Esophagus muscularis mucosa (tissue), 4 donors: ENCODE data around the gene CEBPZ. TPM values are rescaled to one million over a fixed set of nuclear protein-coding genes. Genes with fewer than 3 reads are reported as not detected.

Experiments used
- DNase-seq: peaks from one replicate; pipeline ENCODE4 v3.0.0-alpha.2; 2017; ENCODE audit errors: extremely low spot score
- H3K27ac ChIP-seq, 4 donors: fragments of 200-600 bp; sonication (generic); replicated peaks in 1 of 4; 1 replicate in 3 of 4; 2 replicates in 1 of 4; pipeline ENCODE4 v1.5.1; 2016 to 2019; ENCODE audit warnings: mild to moderate bottlenecking in 1 of 4
- H3K27me3 ChIP-seq, 4 donors: fragments of 200-600 bp; sonication (generic); one replicate each; pipeline versions ENCODE4 v1.5.1 to v1.6.0; 2016 to 2019
- H3K36me3 ChIP-seq, 4 donors: fragments of 200-600 bp; sonication (generic); one replicate each; pipeline ENCODE4 v1.5.1; 2016 to 2019
- H3K4me1 ChIP-seq, 4 donors: fragments of 200-600 bp; sonication (generic); one replicate each; pipeline ENCODE4 v1.5.1; 2016 to 2019
- H3K4me3 ChIP-seq, 4 donors: fragments of 200-600 bp; sonication (generic); 1 replicate in 2 of 4; 2 replicates in 2 of 4; pipeline ENCODE4 v1.5.1; 2016 to 2019; ENCODE audit warnings: mild to moderate bottlenecking in 4 of 4, moderate library complexity in 1 of 4
- H3K9me3 ChIP-seq, 4 donors: fragments of 200-600 bp; sonication (generic); 1 replicate in 3 of 4; 2 replicates in 1 of 4; pipeline ENCODE4 v1.5.1; 2016 to 2019
- EP300 ChIP-seq: sonication (generic); formaldehyde crosslinking; IDR thresholded peaks from one replicate; pipeline ENCODE4 v1.6.1; 2017; ENCODE audit warnings: antibody characterized with exemption
- POLR2A ChIP-seq: fragments of 450-650 bp; IDR thresholded peaks from one replicate; pipeline ENCODE4 v1.6.1; 2017; ENCODE audit warnings: antibody characterized with exemption, moderate library complexity, mild to moderate bottlenecking, low read depth
- POLR2AphosphoS5 ChIP-seq, 2 donors: sonication (generic); formaldehyde crosslinking; IDR thresholded peaks; one replicate each; pipeline ENCODE4 v1.6.1; 2017; ENCODE audit warnings: antibody characterized with exemption in 2 of 2
- WGBS: methylation state at CpG from one replicate; pipeline ENCODE4 v1.1.5; 2018; 5-methylcytosine and 5-hydroxymethylcytosine counted together
- intact Hi-C: fragments of 100-400 bp; cut with DNase I; formaldehyde crosslinking; loops from one replicate; pipeline ENCODE4 v1.15.1; 2023
- total RNA-seq, 4 donors: library from RNA; depleted of rRNA; stranded (reverse); fragments of >200 nt; gene quantifications; one replicate each; pipeline versions ENCODE4 v1.1.0 to v1.2.1, GENCODE V29; 2016
- TF ChIP-seq, protein P1 (sequence below), 3 experiments: fragments of 200-600 bp in 2 of 3; fragments of 450-650 bp in 1 of 3; sonication (generic) in 2 of 3; IDR thresholded peaks; one replicate each; pipeline ENCODE4 v1.5.1; 2017 to 2019; ENCODE audit warnings: antibody characterized with exemption in 3 of 3, mild to moderate bottlenecking in 2 of 3, moderate library complexity in 1 of 3

CEBPZ gene
- total RNA-seq, 4 donors from 2014 or later = 22.4 to 34.5 (median 30.0) TPM

DNA sequence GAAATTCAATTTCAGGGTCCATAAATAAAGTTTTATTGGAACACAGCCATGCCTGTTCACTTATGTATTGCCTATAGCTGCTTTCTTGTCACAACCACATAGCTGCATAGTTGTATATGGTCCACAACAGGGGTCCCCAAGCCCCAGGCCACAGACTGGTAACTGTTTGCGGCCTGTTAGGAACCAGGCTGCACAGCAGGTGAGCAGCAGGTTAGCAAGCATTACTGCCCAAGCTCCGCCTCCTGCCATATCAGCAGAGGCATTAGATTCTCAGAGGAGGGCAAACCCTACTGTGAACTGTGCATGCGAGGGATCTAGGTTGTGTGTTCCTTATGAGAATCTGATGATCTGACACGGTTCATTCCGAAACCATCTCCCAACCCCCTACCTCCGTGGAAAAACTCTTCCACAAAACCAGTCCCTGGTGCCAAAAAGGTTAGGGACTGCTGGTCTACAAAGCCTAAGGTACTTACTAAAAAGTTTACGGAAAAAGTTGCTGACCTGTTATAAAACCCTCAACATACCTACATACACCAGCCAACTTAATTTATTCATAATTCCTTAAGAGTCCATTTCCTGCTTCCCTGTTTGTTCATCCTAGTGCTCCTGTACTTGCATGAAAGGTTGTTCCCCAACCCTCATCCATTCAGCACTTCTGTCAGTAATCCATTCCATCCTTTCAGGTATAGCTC is 40.1 kb upstream of the CEBPZ start:
- 84% methylated on average over 7 of the region's 7 CpGs for WGBS
- Histone ChIP-seq H3K27ac (no peak overlapping the region), H3K9me3 (no peaks in the 10 kb centered on the region), H3K4me1 (no peaks in the 10 kb centered on the region), H3K27me3 (no peaks in the 10 kb centered on the region), H3K4me3 (no peak overlapping the region), H3K36me3 (peaks cover 12 to 93% (median 73%) of the 10 kb centered on the region in 4 donors)
- TF ChIP-seq POLR2AphosphoS5 (IDR thresholded peaks at IDR 0.05) = no peak
- TF ChIP-seq, protein P1, sequence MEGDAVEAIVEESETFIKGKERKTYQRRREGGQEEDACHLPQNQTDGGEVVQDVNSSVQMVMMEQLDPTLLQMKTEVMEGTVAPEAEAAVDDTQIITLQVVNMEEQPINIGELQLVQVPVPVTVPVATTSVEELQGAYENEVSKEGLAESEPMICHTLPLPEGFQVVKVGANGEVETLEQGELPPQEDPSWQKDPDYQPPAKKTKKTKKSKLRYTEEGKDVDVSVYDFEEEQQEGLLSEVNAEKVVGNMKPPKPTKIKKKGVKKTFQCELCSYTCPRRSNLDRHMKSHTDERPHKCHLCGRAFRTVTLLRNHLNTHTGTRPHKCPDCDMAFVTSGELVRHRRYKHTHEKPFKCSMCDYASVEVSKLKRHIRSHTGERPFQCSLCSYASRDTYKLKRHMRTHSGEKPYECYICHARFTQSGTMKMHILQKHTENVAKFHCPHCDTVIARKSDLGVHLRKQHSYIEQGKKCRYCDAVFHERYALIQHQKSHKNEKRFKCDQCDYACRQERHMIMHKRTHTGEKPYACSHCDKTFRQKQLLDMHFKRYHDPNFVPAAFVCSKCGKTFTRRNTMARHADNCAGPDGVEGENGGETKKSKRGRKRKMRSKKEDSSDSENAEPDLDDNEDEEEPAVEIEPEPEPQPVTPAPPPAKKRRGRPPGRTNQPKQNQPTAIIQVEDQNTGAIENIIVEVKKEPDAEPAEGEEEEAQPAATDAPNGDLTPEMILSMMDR (IDR thresholded peaks at IDR 0.05) = no peak
- no peak for TF ChIP-seq EP300
- no peak for TF ChIP-seq POLR2A
- DNase-seq = no peak
- intact Hi-C loops = no loop called here

DNA sequence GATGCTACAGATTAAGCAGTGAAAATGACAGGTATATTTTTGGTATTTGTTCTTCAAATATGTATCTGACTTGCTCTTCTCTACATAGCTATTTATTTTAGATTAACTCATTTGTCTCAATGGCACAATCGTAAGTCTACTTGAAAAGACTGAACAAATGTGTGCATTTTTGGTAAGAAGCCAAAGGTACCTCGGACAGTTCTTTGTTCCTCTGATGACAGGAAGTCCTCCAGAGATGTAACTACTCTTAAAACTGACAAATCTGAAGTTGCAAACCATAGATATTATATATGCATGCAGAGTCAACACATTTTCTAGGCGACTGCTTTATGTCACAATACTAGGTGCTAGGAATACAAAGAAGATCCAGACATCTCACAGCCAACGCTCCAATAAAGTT is 36.7 kb upstream of the CEBPZ start:
- no peaks in the 10 kb centered on the region for H3K9me3 ChIP-seq
- no peaks in the 10 kb centered on the region for H3K4me1 ChIP-seq
- intact Hi-C loops = no loop called here
- no peak overlapping the region for H3K27ac ChIP-seq
- WGBS = 90% methylated on average over 4 of the region's 4 CpGs
- DNase-seq = no peak
- no peak overlapping the region for H3K4me3 ChIP-seq
- H3K27me3 ChIP-seq = no peaks in the 10 kb centered on the region
- TF ChIP-seq POLR2A (no peak), EP300 (no peak), POLR2AphosphoS5 (IDR thresholded peaks at IDR 0.05) (no peak)
- TF ChIP-seq, protein P1 (IDR thresholded peaks at IDR 0.05) = no peak
- H3K36me3 ChIP-seq = peaks cover 3 to 81% (median 71%) of the 10 kb centered on the region in 4 donors

DNA sequence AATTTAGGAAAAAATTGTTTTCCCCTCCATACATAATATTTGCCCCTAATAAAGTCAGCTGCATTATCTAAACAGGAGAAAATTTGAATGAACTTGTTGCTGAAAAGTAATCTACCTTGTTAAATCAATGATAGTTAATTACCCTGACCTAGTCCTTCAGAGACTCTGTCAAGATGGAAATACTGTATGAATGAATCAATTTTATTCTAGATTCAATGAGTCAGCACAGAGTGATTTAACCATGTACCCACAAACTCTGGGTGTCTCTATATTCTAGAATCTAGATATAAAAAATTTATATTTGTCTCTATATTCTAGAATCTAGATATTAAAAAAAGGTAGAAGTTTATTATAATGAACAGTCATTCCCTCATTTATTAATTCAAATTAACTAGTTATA is 36.3 kb upstream of the CEBPZ start:
- Histone ChIP-seq H3K4me1 (no peaks in the 10 kb centered on the region), H3K27ac (no peak overlapping the region), H3K27me3 (no peaks in the 10 kb centered on the region), H3K4me3 (no peak overlapping the region), H3K36me3 (peaks cover 1 to 80% (median 68%) of the 10 kb centered on the region in 4 donors), H3K9me3 (no peaks in the 10 kb centered on the region)
- intact Hi-C loops = no loop called here
- TF ChIP-seq, protein P1 (IDR thresholded peaks at IDR 0.05) = no peak
- no peak for TF ChIP-seq POLR2A
- no peak for TF ChIP-seq POLR2AphosphoS5 (IDR thresholded peaks at IDR 0.05)
- no peak for TF ChIP-seq EP300
- no peak for DNase-seq

DNA sequence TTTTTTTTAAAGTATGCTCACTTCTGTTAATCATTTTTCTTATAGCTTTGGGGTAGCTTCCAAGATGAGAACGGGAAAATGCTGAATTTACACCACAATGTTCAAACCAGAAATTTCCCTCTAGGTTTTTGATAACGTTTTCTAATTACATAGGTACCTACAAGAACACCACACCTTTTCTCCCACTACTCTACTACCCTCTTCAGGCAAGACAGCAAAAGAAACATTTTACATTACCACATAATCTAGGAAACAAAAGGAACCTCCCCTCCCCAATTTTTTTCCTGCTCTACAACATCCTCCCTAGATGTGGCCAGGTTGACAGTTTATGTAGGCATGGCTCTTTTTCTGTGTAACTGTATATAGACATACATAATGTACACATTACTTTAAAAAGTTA is 32.4 kb upstream of the CEBPZ start:
- H3K9me3 ChIP-seq = no peaks in the 10 kb centered on the region
- H3K27me3 ChIP-seq = no peaks in the 10 kb centered on the region
- DNase-seq = no peak
- WGBS = 86% methylated on average over 2 of the region's 2 CpGs
- H3K4me3 ChIP-seq = no peak overlapping the region
- no peaks in the 10 kb centered on the region for H3K4me1 ChIP-seq
- no peak overlapping the region for H3K27ac ChIP-seq
- H3K36me3 ChIP-seq = peaks cover 11 to 72% (median 58%) of the 10 kb centered on the region in 4 donors
- intact Hi-C loops = no loop called here
- TF ChIP-seq, protein P1 (IDR thresholded peaks at IDR 0.05) = no peak
- TF ChIP-seq POLR2A = no peak
- TF ChIP-seq EP300 = no peak
- TF ChIP-seq POLR2AphosphoS5 (IDR thresholded peaks at IDR 0.05) = no peak

DNA sequence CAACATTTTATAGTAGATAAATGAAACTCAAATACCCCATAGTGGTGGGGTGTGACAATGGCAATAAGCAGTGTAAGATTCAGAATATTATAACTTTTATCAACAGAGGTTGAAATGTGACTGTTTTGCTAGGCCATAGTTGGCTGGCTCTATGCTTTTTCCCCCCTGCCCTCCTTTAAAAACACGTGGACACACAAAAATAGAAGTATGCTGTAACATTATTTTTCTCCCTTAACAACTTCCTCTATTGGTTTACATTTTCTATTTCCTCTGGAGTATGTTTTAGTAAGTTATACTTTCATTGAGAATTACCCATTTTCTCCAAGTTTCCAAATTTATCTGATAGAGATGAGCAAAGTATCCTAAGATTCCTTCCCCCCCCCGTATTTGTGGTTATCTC is 31.1 kb upstream of the CEBPZ start:
- WGBS = 74% methylated on average over 2 of the region's 2 CpGs
- Histone ChIP-seq H3K4me1 (no peaks in the 10 kb centered on the region), H3K36me3 (peaks cover 11 to 71% (median 52%) of the 10 kb centered on the region in 4 donors), H3K27me3 (no peaks in the 10 kb centered on the region), H3K27ac (no peak overlapping the region), H3K4me3 (no peak overlapping the region), H3K9me3 (no peaks in the 10 kb centered on the region)
- intact Hi-C loops = no loop called here
- no peak for DNase-seq
- TF ChIP-seq EP300 = no peak
- TF ChIP-seq POLR2A = no peak
- TF ChIP-seq POLR2AphosphoS5 (IDR thresholded peaks at IDR 0.05) = no peak
- TF ChIP-seq, protein P1 (IDR thresholded peaks at IDR 0.05) = no peak
